EH (cell line): Measurements from ENCODE around the gene TBXT.
"Not testable (repeated sequence)": the region's sequence is repeated elsewhere in the genome, so short reads cannot be mapped to it uniquely, and the experiment has no call there.

Experiments
- DNase-seq: peaks from one replicate; pipeline ENCODE4 v3.0.0-alpha.2; 2015; ENCODE audit warnings: low read depth

The TBXT gene

DNA sequence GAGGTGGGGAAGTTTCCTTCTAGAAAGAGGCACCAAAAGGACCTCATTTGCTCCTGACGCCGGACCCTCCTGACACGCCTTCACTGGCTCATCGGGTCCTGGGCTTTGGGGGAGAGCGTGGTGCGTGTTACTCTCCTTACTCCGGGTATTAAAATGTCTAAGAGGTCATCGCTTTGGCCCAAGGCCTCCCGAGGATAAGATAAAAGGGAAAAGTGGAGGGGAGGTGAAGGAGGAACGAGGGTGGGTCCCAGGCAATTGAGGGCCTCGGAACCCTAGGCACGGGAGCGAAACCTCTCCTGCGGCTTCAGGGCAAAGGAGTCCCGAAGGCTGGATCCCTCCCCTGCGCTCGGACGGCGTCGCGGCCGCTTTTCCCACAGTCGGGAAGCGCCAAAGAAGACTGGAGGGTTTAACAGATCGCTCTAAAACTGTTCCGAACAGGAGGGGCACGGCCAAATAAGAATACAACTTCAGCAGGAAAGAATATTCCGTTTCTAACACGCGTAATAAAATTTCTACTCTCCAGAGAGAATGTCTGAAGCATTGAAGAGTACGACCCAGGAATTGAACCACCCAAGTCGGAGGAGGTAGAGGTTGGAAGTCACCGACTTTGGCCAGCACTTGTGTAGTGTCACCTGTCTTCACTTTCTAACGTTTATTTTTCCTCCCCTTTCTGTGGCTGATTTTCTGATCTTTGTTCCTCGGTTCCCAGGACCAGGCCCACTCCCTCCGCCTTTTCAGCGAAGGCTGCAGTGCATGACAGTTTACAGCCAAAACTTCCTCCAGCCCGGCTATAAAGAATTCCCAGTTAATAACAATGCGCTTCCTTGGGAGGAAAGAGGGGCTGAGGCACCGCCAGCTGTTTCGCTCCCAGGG is 2.1 kb upstream of the TBXT start:
- DNase-seq: no peak

- DNase-seq: no peak
Observed at GRCh38 chr6:166168616-166169548, 1.2 kb upstream of the TBXT start.

GRCh38 chr6:166167258-166167731 is 356 bp downstream of the TBXT start:
- DNase-seq: no peak

DNA sequence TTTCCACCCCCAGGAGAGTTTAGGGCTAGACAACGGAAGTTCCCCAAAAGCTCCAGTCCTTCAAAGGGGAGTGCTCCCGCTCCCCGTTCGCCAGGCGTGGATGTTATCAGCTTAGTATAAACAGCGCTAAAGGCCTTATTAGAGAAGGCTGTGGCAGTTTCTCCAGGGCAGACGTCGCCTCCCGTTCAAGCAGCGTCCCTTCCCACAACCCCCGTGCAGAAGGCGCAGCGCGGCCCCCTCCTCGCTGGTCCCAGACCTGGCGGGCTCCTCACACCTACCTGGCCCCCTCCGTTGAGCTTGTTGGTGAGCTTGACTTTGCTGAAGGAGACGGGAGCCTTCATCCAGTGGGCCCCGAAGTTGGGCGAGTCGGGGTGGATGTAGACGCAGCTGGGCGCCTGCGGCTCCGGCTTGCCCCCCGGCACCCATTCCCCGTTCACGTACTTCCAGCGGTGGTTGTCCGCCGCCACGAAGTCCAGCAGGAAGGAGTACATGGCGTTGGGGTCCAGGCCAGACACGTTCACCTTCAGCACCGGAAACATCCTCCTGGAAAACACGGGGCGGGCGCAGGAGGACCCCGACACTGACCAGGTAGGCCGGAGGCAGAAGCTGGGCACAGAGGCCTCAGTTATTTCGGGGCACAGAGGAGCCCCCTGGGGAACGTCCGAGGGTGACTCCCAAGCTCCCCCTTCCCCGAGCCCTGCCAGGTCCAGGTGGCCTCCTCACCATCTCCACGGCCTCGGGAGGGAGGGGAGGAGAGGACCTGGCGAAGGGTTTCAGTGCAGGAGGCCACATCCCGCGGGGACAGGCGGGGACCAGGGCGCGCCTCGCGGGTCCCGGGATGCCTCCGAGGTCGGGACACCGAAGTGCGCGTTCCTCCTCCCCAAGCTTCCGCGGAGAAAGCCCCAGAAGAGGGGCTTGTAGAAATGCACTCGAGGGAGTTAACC is 1.1 kb downstream of the TBXT start:
- DNase-seq: no peak

DNA sequence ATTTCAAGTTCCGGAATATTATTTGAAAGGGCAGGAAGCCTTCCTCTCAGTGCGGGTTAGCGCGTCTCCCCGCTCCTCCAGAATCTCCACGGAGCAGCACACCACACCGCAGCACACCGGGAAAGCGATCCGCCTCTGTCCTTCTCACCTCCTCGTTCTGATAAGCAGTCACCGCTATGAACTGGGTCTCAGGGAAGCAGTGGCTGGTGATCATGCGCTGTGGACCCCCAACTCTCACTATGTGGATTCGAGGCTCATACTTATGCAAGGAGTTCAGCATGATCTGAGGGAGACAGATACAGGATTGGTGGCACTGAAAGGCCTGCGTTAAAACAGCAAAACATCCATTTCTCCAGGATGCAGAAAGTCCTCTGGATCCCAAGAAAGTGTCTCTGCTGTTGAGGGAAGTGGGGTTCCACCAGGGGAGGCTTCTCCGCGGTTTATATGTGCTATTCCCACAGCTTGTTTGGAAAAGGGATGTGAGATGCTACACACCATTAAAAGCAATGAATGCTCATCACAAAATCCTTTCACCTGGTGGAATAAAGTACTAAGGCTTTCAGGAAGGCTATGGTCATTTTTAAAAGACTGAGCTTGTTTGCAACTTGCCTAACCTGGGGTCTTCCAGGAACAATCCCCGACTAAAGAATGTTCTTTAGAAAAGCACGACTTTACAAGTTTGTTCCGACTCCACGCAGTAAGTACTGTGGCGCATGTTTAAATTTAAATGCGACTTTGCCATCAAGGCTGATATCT is 1.9 kb downstream of the TBXT start:
- no peak for DNase-seq

- DNase-seq: no peak
Observed at GRCh38 chr6:166162599-166163342, 4.9 kb downstream of the TBXT start.

- no peak for DNase-seq
Observed at GRCh38 chr6:166157930-166158617, 9.6 kb downstream of the TBXT start.

DNA sequence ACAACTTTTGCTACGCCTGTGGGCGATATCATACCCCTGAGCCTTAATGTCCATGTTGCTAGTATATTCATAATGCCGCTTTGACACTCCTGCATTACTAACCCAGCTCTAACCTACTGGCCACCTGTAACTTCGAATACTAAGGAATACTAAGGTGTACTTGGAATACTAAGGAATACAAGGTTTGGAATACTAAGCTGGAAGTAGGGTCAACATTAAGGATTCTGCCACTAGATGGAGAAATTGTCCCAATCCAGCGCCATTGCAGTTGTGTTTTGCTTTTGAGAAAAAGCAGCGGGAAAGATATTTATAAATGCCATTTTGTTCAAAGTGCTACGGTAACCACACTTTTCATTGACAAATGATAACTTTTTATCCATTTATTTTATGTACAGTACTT is 10.7 kb downstream of the TBXT start:
- DNase-seq: no peak

DNA sequence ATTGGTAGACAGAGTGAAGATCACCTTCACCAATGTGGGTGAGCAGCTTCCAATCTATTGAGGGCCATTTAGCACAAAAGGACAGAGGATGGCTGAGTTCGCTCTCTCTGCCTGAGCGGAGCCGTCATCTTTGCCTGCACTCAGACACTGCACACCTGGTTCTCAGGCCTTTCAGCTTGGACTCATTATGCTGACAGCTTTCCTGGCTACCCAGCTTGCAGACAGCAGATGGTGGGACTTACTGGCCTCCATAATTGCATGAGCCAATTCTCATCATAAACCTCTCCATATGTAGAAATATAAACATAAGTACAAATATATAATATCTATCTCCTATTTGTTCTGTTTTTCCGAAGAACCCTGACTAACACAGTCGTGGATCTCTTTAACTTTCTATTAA is 13.7 kb downstream of the TBXT start:
- DNase-seq: no peak

DNA sequence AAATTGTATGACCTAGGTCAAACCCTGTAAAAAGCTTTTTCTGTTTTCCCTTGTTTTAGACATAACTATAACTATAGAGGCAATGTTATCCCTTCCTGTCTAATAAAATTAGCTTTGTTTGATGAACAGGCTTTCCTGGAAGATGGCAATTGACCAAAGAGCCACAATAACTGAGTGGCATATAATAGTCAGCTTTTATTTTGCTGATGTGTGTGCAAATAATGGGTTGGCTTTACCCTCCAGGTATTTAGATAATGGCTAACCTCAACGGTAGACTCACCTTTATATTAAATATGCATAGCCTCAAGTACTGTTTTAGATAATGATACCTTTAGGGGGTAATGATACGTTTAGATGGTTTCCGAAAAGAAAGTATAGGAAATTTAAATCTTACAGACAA is 15.0 kb downstream of the TBXT start:
- DNase-seq: no peak

GRCh38 chr6:166151798-166152197 is 15.9 kb downstream of the TBXT start:
- no peak for DNase-seq

- no peak for DNase-seq
Observed at GRCh38 chr6:166145751-166146150, 21.9 kb downstream of the TBXT start.

DNA sequence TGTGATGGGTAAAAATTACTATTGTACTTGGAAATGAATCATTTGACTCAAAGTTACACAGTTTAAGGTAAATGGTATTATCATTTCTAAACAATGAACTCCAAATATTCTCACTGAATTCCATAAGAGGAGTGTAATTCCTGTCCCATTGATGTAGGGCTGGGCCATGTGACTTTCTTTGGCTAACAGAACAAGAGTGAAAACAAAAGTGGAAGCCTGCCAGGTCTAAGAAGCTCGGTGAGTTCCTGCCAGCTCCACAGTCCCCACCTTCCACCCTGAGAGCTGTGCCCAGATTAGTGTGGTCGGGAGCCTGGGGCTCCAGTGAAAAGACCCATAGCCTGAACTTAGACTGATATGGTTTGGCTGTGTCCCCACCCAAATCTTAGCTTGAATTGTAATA is 24.6 kb downstream of the TBXT start:
- no peak for DNase-seq

DNA sequence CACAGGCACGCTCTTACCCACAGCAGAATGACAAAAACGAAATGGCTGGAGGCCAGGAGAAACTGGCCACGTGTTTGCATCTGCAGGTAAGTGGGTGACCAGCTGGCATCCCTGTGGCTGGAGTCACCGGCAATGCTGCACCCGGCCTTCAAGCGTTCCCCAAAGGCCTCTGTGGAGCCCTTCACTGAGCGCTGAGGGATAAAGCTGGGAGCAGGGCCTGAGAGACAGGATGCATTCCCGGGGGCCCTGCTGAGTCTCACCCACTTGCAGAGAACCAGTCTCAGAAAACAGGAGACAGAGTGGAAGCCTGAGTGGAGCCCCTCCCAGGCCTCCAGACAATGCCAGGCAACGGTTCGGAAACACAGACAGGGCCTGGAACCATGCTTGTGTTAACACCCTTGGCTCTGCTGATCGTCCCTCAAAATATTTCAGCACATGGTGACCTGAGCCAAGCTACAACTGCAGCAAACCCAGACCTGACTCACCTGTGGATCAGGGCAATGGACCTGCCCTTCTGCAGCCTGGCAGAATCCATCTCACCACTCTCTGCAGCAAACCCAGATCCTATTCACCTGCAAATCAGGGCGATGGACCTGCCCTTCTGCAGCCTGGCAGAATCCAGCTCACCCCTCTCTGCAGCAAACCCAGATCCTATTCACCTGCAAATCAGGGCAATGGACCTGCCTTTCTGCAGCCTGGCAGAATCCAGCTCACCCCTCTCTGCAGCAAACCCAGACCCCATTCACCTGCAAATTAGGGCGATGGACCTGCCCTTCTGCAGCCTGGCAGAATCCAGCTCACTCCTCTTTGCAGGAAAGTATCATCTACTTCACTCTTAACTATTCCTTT is 39.8 kb downstream of the TBXT start:
- no peak for DNase-seq

DNA sequence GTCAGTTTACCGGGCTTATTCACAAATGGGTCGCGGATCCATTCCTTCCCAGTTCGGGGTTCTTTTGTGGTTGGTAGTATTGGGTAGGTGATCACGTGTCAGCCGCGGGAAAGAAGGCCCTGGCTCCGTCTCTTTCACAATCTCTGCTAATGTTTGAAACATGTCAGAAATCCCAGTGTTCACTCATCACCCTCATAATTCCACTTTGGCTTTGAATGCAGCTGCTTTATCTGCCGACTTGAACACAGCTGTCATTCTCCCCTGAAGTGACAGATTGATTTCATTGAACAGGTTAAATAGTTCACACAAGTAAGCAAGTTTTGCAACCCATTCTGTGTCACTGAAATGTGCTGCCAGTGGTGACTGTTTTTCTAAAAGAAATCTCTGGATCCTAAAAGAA is 44.5 kb downstream of the TBXT start:
- not testable (repeated sequence) for DNase-seq

DNA sequence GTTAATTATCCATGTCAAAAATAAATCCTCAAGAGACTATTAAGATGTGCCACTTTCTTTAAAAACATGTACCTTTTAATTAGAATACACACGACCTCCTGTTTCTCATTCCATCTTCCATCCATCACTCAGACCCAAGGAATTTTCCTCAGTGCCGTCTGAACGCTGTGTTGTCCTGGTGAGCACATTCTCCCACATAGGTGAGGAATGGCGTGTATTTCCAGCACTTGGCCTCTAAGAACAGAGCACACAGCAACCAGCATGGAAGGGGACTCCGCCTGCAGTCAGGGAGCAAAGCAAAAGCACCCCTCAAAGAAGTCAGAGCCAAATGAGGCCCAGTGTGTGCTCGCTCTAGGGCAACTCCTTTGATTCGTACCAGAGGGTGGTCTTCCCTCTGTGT is 45.9 kb downstream of the TBXT start:
- DNase-seq: no peak

DNA sequence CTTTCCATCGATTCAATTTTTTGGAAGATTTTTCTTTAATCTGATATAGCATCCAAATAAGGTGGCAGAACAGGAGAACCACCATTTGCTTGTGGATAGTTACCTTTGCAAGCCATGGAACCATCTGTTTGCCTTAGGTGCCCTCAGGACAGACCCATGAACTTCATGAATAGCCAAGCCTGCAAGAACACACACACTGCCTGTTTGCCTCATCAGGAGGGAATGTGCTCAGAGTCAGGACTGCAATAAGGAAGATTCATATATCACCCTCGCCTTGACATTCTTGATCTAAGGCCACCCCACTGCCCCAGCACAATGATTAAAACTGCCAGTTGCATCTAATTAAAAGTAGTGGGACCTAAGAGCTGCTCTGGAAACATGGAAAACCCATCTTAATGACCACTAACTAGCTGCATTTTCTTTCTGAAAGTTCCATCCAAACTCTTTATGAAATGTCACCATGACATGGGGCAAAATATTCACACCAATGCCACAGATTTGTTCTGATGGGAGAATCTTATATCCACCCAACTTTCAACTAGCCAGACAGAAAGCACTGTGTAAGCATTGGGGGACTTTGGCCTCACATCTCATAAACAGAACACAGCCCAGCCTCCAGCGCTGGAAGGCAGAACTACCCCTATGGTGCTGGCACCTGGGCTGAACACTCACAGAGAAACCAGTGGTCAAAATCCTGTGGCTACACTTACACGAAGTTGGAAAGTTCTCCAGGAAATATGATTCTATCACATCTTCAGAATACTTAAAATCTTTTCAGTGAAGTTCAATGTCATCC is 48.3 kb downstream of the TBXT start:
- no peak for DNase-seq

DNA sequence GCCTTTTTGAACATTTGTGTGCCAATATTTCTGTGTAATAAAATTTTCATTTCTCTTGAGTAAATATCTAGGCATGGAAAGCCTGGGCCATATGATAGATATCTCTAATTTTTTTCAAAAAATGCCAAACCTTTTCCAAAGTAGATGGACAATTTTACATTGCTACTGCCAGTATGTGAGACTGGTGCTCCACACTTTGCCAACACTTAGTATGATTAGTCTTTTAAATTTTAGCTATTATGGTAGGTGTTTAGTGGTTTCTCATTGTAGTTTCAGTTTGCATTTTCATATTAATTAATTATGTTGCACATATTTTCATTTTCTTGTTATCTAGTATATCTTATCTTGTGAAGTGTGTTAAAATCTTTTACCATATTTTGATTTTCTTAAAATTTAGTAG is 52.0 kb downstream of the TBXT start:
- DNase-seq: no peak
